B cell (primary cell): ENCODE results near the gene MAP3K2. TPM values are rescaled to one million over a fixed set of nuclear protein-coding genes. Genes with fewer than 3 reads are reported as not detected.

Experiments
- ATAC-seq: fragments of 200-7000 bp; cut with Tn5 transposase; one replicate; pipeline ENCODE4 v1.10.0; 2021; ENCODE audit warnings: low read depth, mild to moderate bottlenecking, moderate number of reproducible peaks, moderate library complexity
- CTCF ChIA-PET: fragments of 350-600 bp; sonication (Branson Sonifier 250); formaldehyde crosslinking; loops from one replicate; lab custom pipeline; 2021; ENCODE audit warnings: antibody characterized with exemption, inconsistent platforms; lab: Charles Lee
- POLR2A ChIA-PET: fragments of 350-600 bp; sonication (Branson Sonifier 250); formaldehyde crosslinking; loops from one replicate; lab custom pipeline; 2021; ENCODE audit warnings: antibody characterized with exemption; lab: Charles Lee
- DNase-seq: peaks from one replicate; pipeline ENCODE4 v3.0.0; 2013
- H2AFZ ChIP-seq: 2 replicates; pipeline ENCODE4 v1.6.1; 2012; ENCODE audit warnings: mild to moderate bottlenecking, low read depth, low read length; ENCODE audit not compliant: insufficient read depth, poor library complexity, severe bottlenecking
- H3K27ac ChIP-seq, 2 donors: 1 replicate in 1 of 2; 2 replicates in 1 of 2; pipeline ENCODE4 v1.5.1; 2012 to 2013; ENCODE audit warnings: low read length in 2 of 2, mild to moderate bottlenecking in 2 of 2, moderate library complexity in 1 of 2
- H3K27me3 ChIP-seq, 4 experiments: fragments of 200-600 bp in 1 of 4; sonication (generic) in 1 of 4; replicated peaks in 1 of 4; 1 replicate in 2 of 4; 2 replicates in 2 of 4; pipeline versions ENCODE4 v1.6.1 to v1.7.0; 2013 to 2016; ENCODE audit warnings: low read length in 3 of 4, mild to moderate bottlenecking in 2 of 4, mixed read lengths in 1 of 4, moderate library complexity in 1 of 4; ENCODE audit not compliant: insufficient read depth in 4 of 4, control insufficient read depth in 3 of 4; ENCODE audit errors: control extremely low read depth in 1 of 4
- H3K36me3 ChIP-seq, 2 experiments: replicated peaks in 1 of 2; 1 replicate in 1 of 2; 2 replicates in 1 of 2; pipeline versions ENCODE4 v1.6.1 to v1.7.1; 2013; ENCODE audit warnings: low read length in 1 of 2; ENCODE audit not compliant: insufficient read depth in 2 of 2, control insufficient read depth in 1 of 2; ENCODE audit errors: control extremely low read depth in 1 of 2, extremely low read depth in 1 of 2
- H3K4me1 ChIP-seq, 2 donors: fragments of 200-600 bp in 1 of 2; sonication (generic) in 1 of 2; 1 replicate in 1 of 2; 2 replicates in 1 of 2; pipeline versions ENCODE4 v1.5.1 to v1.6.1; 2013 to 2017; ENCODE audit warnings: low read length in 2 of 2; ENCODE audit not compliant: control insufficient read depth in 2 of 2, insufficient read depth in 2 of 2
- H3K4me2 ChIP-seq: replicated peaks from 2 replicates; pipeline ENCODE3; 2012; ENCODE audit warnings: mild to moderate bottlenecking, low read depth, low read length; ENCODE audit not compliant: poor library complexity, severe bottlenecking
- H3K4me3 ChIP-seq, 5 experiments: fragments of 200-600 bp in 1 of 5; sonication (generic) in 1 of 5; 1 replicate in 3 of 5; 2 replicates in 2 of 5; pipeline versions ENCODE4 v1.5.1 to v1.7.0; 2011 to 2016; ENCODE audit warnings: low read length in 4 of 5, mild to moderate bottlenecking in 4 of 5, low read depth in 2 of 5, control low read depth in 1 of 5, moderate library complexity in 1 of 5; ENCODE audit not compliant: insufficient read depth in 1 of 5; ENCODE audit errors: control extremely low read depth in 1 of 5, extremely low read depth in 1 of 5
- H3K79me2 ChIP-seq: fragments of 200-600 bp; sonication (generic); one replicate; pipeline ENCODE4 v1.6.0; 2016; ENCODE audit warnings: low read length; ENCODE audit not compliant: control insufficient read depth, insufficient read depth
- H3K9ac ChIP-seq: fragments of 200-600 bp; sonication (generic); 2 replicates; pipeline ENCODE4 v1.6.1; 2017; ENCODE audit warnings: mild to moderate bottlenecking, low read length, moderate library complexity
- H3K9me3 ChIP-seq, 3 donors: one replicate each; pipeline versions ENCODE4 v1.6.1 to v1.7.1; 2013; ENCODE audit warnings: low read length in 2 of 3; ENCODE audit not compliant: control insufficient read depth in 2 of 3, insufficient read depth in 1 of 3; ENCODE audit errors: control extremely low read depth in 1 of 3
- H4K20me1 ChIP-seq: 2 replicates; pipeline ENCODE4 v1.6.0; 2012; ENCODE audit warnings: mild to moderate bottlenecking, low read length; ENCODE audit not compliant: insufficient read depth, control insufficient read depth, poor library complexity, severe bottlenecking
- H3K27ac Mint-ChIP-seq: one replicate; pipeline ENCODE4 v1.8.0; 2021; ENCODE audit warnings: mixed read lengths
- H3K27me3 Mint-ChIP-seq: one replicate; pipeline ENCODE4 v1.8.0; 2021; ENCODE audit warnings: mixed read lengths
- H3K4me1 Mint-ChIP-seq: one replicate; pipeline ENCODE4 v1.8.0; 2021; ENCODE audit warnings: mixed read lengths
- H3K4me3 Mint-ChIP-seq: one replicate; pipeline ENCODE4 v1.8.0; 2021; ENCODE audit warnings: mixed read lengths
- H3K9me3 Mint-ChIP-seq: one replicate; pipeline ENCODE4 v1.8.0; 2022; ENCODE audit warnings: mixed read lengths; ENCODE audit not compliant: insufficient read depth
- EZH2 ChIP-seq: IDR thresholded peaks from 2 replicates; pipeline ENCODE4 v1.6.1; 2012; ENCODE audit warnings: borderline replicate concordance, low read depth, mild to moderate bottlenecking, moderate library complexity, low read length; ENCODE audit not compliant: insufficient read depth, poor library complexity, severe bottlenecking
- WGBS: methylation state at CpG from one replicate; pipeline ENCODE4 v1.1.5; 2013; ENCODE audit warnings: missing lambda C conversion rate; ENCODE audit not compliant: insufficient coverage; 5-methylcytosine and 5-hydroxymethylcytosine counted together
- intact Hi-C: fragments of 100-400 bp; cut with micrococcal nuclease; formaldehyde crosslinking; loops from one replicate; pipeline ENCODE4 v1.10.0; 2022
- polyA plus RNA-seq: library from polyadenylated mRNA; depleted of rRNA; stranded (reverse); fragments of >200 nt; gene quantifications from 2 replicates; pipeline ENCODE4 v1.2.3, GENCODE V29; 2012
- small RNA-seq: library from RNA; depleted of rRNA; stranded (forward); fragments of <200 nt; gene quantifications from one replicate; pipeline ENCODE3, GENCODE V24; 2012; ENCODE audit warnings: low replicate concordance, low read depth; ENCODE audit not compliant: insufficient read length
- total RNA-seq, 2 donors: library from RNA; stranded (reverse); fragments of 120-200 nt in 1 of 2; gene quantifications; 1 replicate in 1 of 2; 2 replicates in 1 of 2; pipeline versions ENCODE4 v1.2.3 to v1.2.4, GENCODE V29; 2013 to 2022
- TF ChIP-seq, protein P1 (sequence below): fragments of 200-600 bp; IDR thresholded peaks from one replicate; pipeline ENCODE4 v1.8.0; 2022; ENCODE audit warnings: antibody characterized with exemption, mild to moderate bottlenecking

Gene MAP3K2
- total and polyA plus RNA-seq, 2 donors (not counting 1 experiment from before 2014, with no cell fraction given) = 9.9 to 118 TPM

DNA sequence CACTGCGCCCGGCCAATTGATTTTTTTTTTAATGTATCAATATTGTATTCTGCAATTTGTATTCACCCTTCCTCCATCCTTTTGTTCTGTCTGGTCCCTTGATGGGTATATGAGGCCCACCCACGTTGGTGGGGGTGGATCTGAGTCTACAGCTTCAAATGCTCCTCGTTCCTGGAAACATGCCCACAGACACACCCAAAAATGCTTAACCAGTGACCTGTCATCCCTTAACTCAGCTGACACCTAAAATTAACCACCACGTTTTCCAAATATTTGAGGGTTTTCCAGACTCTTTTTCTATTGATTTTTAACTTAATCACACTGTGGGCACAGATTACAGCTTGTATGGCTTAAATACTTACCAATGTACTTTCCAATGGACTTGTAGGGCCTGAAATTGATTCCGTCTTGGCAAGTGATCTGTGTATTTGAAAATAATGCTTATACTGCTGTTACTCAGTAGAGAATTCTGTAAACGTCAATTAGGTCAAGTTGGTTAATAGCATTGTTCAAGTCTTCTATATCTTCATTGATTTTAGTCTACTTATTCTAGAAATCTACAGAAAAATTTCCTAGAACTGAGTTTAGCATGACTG lies 133.3 kb downstream of the MAP3K2 start:
- Histone ChIP-seq H3K27me3 (no peaks in the 10 kb centered on the region), H2AFZ (no peak overlapping the region), H3K9ac (no peak overlapping the region), H3K27ac (no peak overlapping the region), H3K9me3 (no peaks in the 10 kb centered on the region), H3K4me3 (no peak overlapping the region), H3K79me2 (no peaks in the 10 kb centered on the region), H3K4me1 (no peaks in the 10 kb centered on the region), H3K4me2 (no peak overlapping the region), H4K20me1 (no peaks in the 10 kb centered on the region), H3K36me3 (peaks cover 3 to 26% of the 10 kb centered on the region in 2 experiments)
- CTCF ChIA-PET = no interaction called here
- Mint-ChIP-seq H3K4me3 (no peak overlapping the region), H3K27me3 (no peaks in the 10 kb centered on the region), H3K9me3 (no peaks in the 10 kb centered on the region), H3K27ac (no peak overlapping the region), H3K4me1 (no peaks in the 10 kb centered on the region)
- no peak for ATAC-seq
- 88% methylated on average over 1 of the region's 7 CpGs for WGBS
- POLR2A ChIA-PET = no interaction called here
- no peak for DNase-seq
- TF ChIP-seq, protein P1, sequence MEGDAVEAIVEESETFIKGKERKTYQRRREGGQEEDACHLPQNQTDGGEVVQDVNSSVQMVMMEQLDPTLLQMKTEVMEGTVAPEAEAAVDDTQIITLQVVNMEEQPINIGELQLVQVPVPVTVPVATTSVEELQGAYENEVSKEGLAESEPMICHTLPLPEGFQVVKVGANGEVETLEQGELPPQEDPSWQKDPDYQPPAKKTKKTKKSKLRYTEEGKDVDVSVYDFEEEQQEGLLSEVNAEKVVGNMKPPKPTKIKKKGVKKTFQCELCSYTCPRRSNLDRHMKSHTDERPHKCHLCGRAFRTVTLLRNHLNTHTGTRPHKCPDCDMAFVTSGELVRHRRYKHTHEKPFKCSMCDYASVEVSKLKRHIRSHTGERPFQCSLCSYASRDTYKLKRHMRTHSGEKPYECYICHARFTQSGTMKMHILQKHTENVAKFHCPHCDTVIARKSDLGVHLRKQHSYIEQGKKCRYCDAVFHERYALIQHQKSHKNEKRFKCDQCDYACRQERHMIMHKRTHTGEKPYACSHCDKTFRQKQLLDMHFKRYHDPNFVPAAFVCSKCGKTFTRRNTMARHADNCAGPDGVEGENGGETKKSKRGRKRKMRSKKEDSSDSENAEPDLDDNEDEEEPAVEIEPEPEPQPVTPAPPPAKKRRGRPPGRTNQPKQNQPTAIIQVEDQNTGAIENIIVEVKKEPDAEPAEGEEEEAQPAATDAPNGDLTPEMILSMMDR = no peak
- no peak for TF ChIP-seq EZH2
- intact Hi-C loops = no loop called here

Small RNA genes within 50 kb of the gene (small RNA-seq; reads per million reads assigned to genes)
- gene MIR4783 (not detected), gene RNU6-1147P (not detected)

Other genes with a start within 250 kb of the MAP3K2 start
- not detected in 2 replicates for gene CYP27C1, start 167.7 kb downstream of the MAP3K2 start, total RNA-seq
- gene CYP27C1, start 167.7 kb downstream of the MAP3K2 start, polyA plus RNA-seq = not detected in 2 replicates
- gene ERCC3, start 93.8 kb downstream of the MAP3K2 start, total RNA-seq = 74.8 and 79.3 TPM in 2 replicates
- 74.4 and 81.6 TPM in 2 replicates for gene ERCC3, start 93.8 kb downstream of the MAP3K2 start, polyA plus RNA-seq
- gene PROC, start 30.5 kb upstream of the MAP3K2 start, total RNA-seq = 1.2 TPM in 1 of 2 replicates, not detected in the other
- 0.40 and 0.58 TPM in 2 replicates for gene PROC, start 30.5 kb upstream of the MAP3K2 start, polyA plus RNA-seq
- gene IWS1, start 138.5 kb upstream of the MAP3K2 start, total RNA-seq = 45.9 and 49.6 TPM in 2 replicates
- 22.5 and 29.3 TPM in 2 replicates for gene IWS1, start 138.5 kb upstream of the MAP3K2 start, polyA plus RNA-seq
- 2.6 and 5.0 TPM in 2 replicates for gene MYO7B, start 147.7 kb upstream of the MAP3K2 start, total RNA-seq
- 3.6 and 68.2 TPM in 2 replicates for gene MYO7B, start 147.7 kb upstream of the MAP3K2 start, polyA plus RNA-seq